Psoas muscle (tissue), 8 donors: ENCODE data around the gene MAGEF1. TPM values are rescaled to one million over a fixed set of nuclear protein-coding genes. Genes with fewer than 3 reads are reported as not detected.

Experiments used
- ATAC-seq, 4 donors: fragments of 200-7000 bp; cut with Tn5 transposase; one replicate each; pipeline ENCODE4 v1.9.1; 2020; ENCODE audit warnings: moderate library complexity in 3 of 4, mild to moderate bottlenecking in 2 of 4
- DNase-seq, 2 donors: peaks; one replicate each; pipeline ENCODE4 v3.0.0-alpha.2; 2020
- H3K27ac ChIP-seq: fragments of 200-600 bp; one replicate; pipeline ENCODE4 v1.8.0; 2022
- H3K27me3 ChIP-seq, 3 donors: fragments of 200-600 bp in 1 of 3; one replicate each; pipeline versions ENCODE4 v1.6.1 to v1.8.0; 2013 to 2022; ENCODE audit warnings: low read length in 2 of 3, mild to moderate bottlenecking in 2 of 3, moderate library complexity in 1 of 3; ENCODE audit not compliant: insufficient read depth in 3 of 3
- H3K36me3 ChIP-seq, 2 donors: fragments of 200-600 bp in 1 of 2; one replicate each; pipeline versions ENCODE4 v1.6.1 to v1.8.0; 2013 to 2022; ENCODE audit warnings: low read depth in 1 of 2, mild to moderate bottlenecking in 1 of 2, moderate library complexity in 1 of 2; ENCODE audit not compliant: insufficient read depth in 1 of 2
- H3K4me1 ChIP-seq: fragments of 200-600 bp; one replicate; pipeline ENCODE4 v1.8.0; 2022
- H3K4me3 ChIP-seq: fragments of 200-600 bp; one replicate; pipeline ENCODE4 v1.8.0; 2022; ENCODE audit warnings: mild to moderate bottlenecking
- H3K9me3 ChIP-seq: fragments of 200-600 bp; one replicate; pipeline ENCODE4 v1.8.0; 2022
- CTCF ChIP-seq: fragments of 200-600 bp; IDR thresholded peaks from one replicate; pipeline ENCODE4 v1.8.0; 2022; ENCODE audit warnings: antibody characterized with exemption
- WGBS, 3 donors: extraction: QIAGEN DNeasy Blood & Tissue Kit; methylation state at CpG; one replicate each; pipeline versions ENCODE4 v1.1.6 to v1.1.7; 2013; 5-methylcytosine and 5-hydroxymethylcytosine counted together
- intact Hi-C, 2 donors: fragments of 100-400 bp; cut with DNase I; formaldehyde crosslinking; loops; one replicate each; pipeline versions ENCODE4 v1.11.0 to v1.14.2; 2022
- polyA plus RNA-seq, 3 donors: library from polyadenylated mRNA; stranded (reverse); fragments of 200-250 nt; gene quantifications; one replicate each; pipeline ENCODE4 v1.2.3, GENCODE V29; 2013
- total RNA-seq, 4 donors: library from RNA; stranded (reverse); fragmentation: NEBNext Ultra II Directional in 2 of 4; extraction: Animal tissue kit (Norgen Biotek cat#: 25700) in 2 of 4; gene quantifications; one replicate each; pipeline versions ENCODE4 v1.2.1 to v1.2.4, GENCODE V29; 2021 to 2023
- donor health status: healthy with polysubstance abuse.
- donor health status: DM: no; HTN: no; CAD: no; lungs with moderate emphysema.
- donor health status: Bipolar disorder and iron deficiency.
- donor health status: healthy.
- donor health status: DM: yes; HTN: yes; CAD: no.
- donor health status: DM: no; HTN: no; CAD: no.
- donor health status: DM: no; HTN: no; CAD: no.
- donor health status: DM: yes; HTN: yes; CAD: no.

Gene MAGEF1
- total and polyA plus RNA-seq, 7 donors = 13.0 to 27.3 (median 17.6) TPM

- no peak for TF ChIP-seq CTCF
- DNase-seq (no peak), ATAC-seq (no peak)
- WGBS, 3 donors = 91 to 94% (median 94%) methylated on average over 5 of the region's 5 CpGs
- Histone ChIP-seq H3K4me3 (no peak overlapping the region), H3K27ac (no peak overlapping the region), H3K36me3 (no peaks in the 10 kb centered on the region), H3K4me1 (no peaks in the 10 kb centered on the region), H3K9me3 (no peaks in the 10 kb centered on the region), H3K27me3 (no peaks in the 10 kb centered on the region)
- intact Hi-C loops = no loop called here
These were observed 28.0 kb upstream of the MAGEF1 start for GRCh38 chr3:184739594-184740505.

DNA sequence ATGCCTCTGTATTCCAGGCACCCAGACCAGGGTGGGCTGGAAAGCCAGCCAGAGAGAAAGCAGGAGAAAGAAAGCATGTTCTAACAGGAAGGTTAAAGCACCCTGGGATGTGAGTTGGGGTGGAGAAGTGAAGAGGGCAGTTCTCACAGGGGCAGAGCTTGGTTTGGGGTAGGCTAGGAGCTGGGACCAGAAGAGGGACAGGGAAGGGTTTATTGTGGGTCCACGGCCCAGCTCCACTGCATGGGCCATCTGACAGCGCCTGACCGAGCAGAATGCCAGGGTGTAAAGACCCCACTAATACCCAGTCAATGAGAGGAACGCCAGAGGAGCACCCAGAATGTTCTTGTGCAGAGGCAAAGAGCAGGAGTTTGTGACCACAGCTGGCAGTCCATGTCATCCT is 27.1 kb upstream of the MAGEF1 start:
- Histone ChIP-seq H3K4me3 (no peak overlapping the region), H3K36me3 (no peaks in the 10 kb centered on the region), H3K27me3 (no peaks in the 10 kb centered on the region), H3K4me1 (no peaks in the 10 kb centered on the region), H3K27ac (no peak overlapping the region), H3K9me3 (no peaks in the 10 kb centered on the region)
- ATAC-seq (no peak), DNase-seq (no peak)
- WGBS, 3 donors = 82 to 90% (median 86%) methylated on average over 4 of the region's 4 CpGs
- no peak for TF ChIP-seq CTCF
- intact Hi-C loops = no loop called here

DNA sequence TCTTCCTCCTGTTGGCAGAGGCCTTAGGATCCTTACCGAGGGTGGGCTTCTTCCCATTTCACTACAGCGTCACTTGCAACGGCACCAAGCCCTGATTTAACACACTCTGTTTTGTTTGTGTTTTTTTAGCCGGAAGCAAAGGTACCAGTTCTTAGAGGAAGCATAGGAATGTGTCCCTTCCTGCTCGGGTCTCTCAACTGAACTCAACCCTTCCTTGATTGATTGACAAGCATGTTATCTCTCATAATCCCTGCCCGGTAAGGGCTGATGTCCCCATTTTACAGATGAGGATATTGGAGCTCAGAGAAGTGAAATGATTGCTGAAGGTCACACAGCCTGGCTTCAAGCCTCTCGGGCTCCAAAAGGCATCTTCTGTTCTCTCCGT is 26.6 kb upstream of the MAGEF1 start:
- no peaks in the 10 kb centered on the region for H3K4me1 ChIP-seq
- WGBS, 3 donors = 66 to 67% (median 67%) methylated on average over 8 of the region's 8 CpGs
- ATAC-seq (no peak), DNase-seq (no peak)
- H3K36me3 ChIP-seq = no peaks in the 10 kb centered on the region
- no peak overlapping the region for H3K4me3 ChIP-seq
- TF ChIP-seq CTCF = no peak
- no peak overlapping the region for H3K27ac ChIP-seq
- no peaks in the 10 kb centered on the region for H3K27me3 ChIP-seq
- intact Hi-C loops = no loop called here
- no peaks in the 10 kb centered on the region for H3K9me3 ChIP-seq

DNA sequence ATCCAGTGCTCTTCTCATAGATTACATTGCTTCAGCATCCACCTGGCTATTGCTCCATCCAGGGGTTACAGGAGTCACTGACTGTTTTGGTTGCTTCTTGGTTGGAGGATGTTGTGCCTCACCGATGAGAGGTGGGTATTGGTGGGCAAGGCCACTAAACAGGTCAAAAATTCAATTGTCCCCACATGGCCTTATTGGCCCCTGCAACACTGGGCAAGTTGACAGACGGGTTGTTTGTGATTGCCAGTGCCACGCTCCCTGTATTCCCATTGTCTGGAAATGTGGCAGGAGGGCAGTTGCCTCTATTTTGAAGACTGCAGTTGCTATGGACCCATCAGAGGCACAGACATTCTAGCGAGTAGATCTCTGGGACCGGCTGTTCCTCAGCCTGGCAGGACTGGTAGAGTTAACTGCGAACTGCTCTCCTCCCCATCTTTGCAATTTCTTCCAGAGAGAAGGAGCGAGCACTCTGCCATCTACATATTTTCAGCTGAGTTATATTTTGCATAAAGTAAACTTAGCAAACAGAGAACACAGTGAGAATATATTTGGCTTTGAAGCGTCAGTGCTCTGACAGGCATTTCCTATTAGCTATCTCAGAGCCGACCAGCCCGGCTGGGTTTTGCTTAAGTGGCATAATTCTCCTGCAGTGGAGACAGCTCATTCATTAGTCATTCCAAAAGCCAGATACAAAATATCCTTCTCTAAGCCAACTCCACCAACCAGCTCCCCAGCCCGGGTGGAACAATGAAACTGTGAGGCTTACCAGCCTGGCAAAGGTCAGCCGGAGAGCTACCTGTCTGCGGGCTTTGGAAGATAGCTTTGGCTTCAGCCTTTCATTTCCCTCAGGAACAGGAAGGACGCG is 26.0 kb upstream of the MAGEF1 start:
- no peak for TF ChIP-seq CTCF
- Histone ChIP-seq H3K9me3 (no peaks in the 10 kb centered on the region), H3K36me3 (no peaks in the 10 kb centered on the region), H3K4me1 (no peaks in the 10 kb centered on the region), H3K4me3 (no peak overlapping the region), H3K27me3 (no peaks in the 10 kb centered on the region), H3K27ac (no peak overlapping the region)
- intact Hi-C loops = no loop called here
- DNase-seq = no peak
- no peak for ATAC-seq
- WGBS, 3 donors = 65 to 67% (median 66%) methylated on average over 15 of the region's 15 CpGs
